Mucosa of descending colon (tissue), 3 donors: Measurements from ENCODE around the gene CHM. TPM values are rescaled to one million over a fixed set of nuclear protein-coding genes. Genes with fewer than 3 reads are reported as not detected.

Experiments used
- ATAC-seq: fragments of 200-7000 bp; cut with Tn5 transposase; one replicate; pipeline ENCODE4 v1.9.1; 2020; ENCODE audit warnings: mild to moderate bottlenecking, moderate library complexity
- DNase-seq, 3 donors: peaks; one replicate each; pipeline ENCODE4 v3.0.0-alpha.2; 2020
- H3K36me3 ChIP-seq: fragments of 200-600 bp; one replicate; pipeline ENCODE4 v1.8.0; 2021; ENCODE audit warnings: low read depth, mild to moderate bottlenecking
- H3K4me1 ChIP-seq: fragments of 200-600 bp; one replicate; pipeline ENCODE4 v1.8.0; 2021; ENCODE audit warnings: low read depth, mild to moderate bottlenecking
- H3K4me3 ChIP-seq: fragments of 200-600 bp; one replicate; pipeline ENCODE4 v1.8.0; 2021; ENCODE audit warnings: mild to moderate bottlenecking
- H3K9me3 ChIP-seq: fragments of 200-600 bp; one replicate; pipeline ENCODE4 v1.8.0; 2021; ENCODE audit warnings: mild to moderate bottlenecking
- CTCF ChIP-seq: fragments of 200-600 bp; IDR thresholded peaks from one replicate; pipeline ENCODE4 v1.8.0; 2022; ENCODE audit warnings: antibody characterized with exemption, mild to moderate bottlenecking
- intact Hi-C, 2 donors: fragments of 100-400 bp; cut with DNase I in 1 of 2; cut with micrococcal nuclease in 1 of 2; formaldehyde crosslinking; loops; one replicate each; pipeline versions ENCODE4 v1.11.0 to v1.11.1; 2022; cut with DNase I, micrococcal nuclease
- total RNA-seq, 3 donors: library from RNA; stranded (reverse); fragmentation: NEBNext Ultra II Directional in 2 of 3; extraction: Animal tissue kit (Norgen Biotek cat#: 25700) in 2 of 3; gene quantifications; one replicate each; pipeline versions ENCODE4 v1.2.1 to v1.2.4, GENCODE V29; 2021 to 2023
- donor health status: DM: no; HTN: no; CAD: no; lungs with moderate emphysema.
- donor health status: DM: no; HTN: no; CAD: no.
- donor health status: DM: no; HTN: yes; CAD: no.

The CHM gene
- total RNA-seq, 3 donors from 2014 or later = 16.6 to 21.0 (median 16.9) TPM

- H3K36me3 ChIP-seq = no peaks in the 10 kb centered on the region
- no peaks in the 10 kb centered on the region for H3K9me3 ChIP-seq
- ATAC-seq = no peak
- DNase-seq = no peak
- no peak for TF ChIP-seq CTCF
- no peaks in the 10 kb centered on the region for H3K4me1 ChIP-seq
- H3K4me3 ChIP-seq = no peak overlapping the region
- intact Hi-C loops = no loop called here
Observed at GRCh38 chrX:85995641-85996040, 51.7 kb downstream of the CHM start.

- no peak for TF ChIP-seq CTCF
- Histone ChIP-seq H3K4me3 (no peak overlapping the region), H3K9me3 (no peaks in the 10 kb centered on the region), H3K36me3 (no peaks in the 10 kb centered on the region), H3K4me1 (no peaks in the 10 kb centered on the region)
- ATAC-seq (no peak), DNase-seq (no peak)
- intact Hi-C loops = no loop called here
Observed at GRCh38 chrX:85994797-85995196, 52.6 kb downstream of the CHM start.

- intact Hi-C loops = no loop called here
- no peaks in the 10 kb centered on the region for H3K4me1 ChIP-seq
- no peak for TF ChIP-seq CTCF
- H3K4me3 ChIP-seq = no peak overlapping the region
- DNase-seq = no peak
- no peaks in the 10 kb centered on the region for H3K36me3 ChIP-seq
- no peaks in the 10 kb centered on the region for H3K9me3 ChIP-seq
- no peak for ATAC-seq
Observed at GRCh38 chrX:85994228-85994627, 53.1 kb downstream of the CHM start.

- ATAC-seq = no peak
- Histone ChIP-seq H3K4me3 (no peak overlapping the region), H3K36me3 (no peaks in the 10 kb centered on the region), H3K4me1 (no peaks in the 10 kb centered on the region), H3K9me3 (no peaks in the 10 kb centered on the region)
- TF ChIP-seq CTCF = no peak
- intact Hi-C loops = no loop called here
- DNase-seq = no peak
Observed at GRCh38 chrX:85993539-85994197, 53.7 kb downstream of the CHM start.

- no peak for ATAC-seq
- DNase-seq = no peak
- Histone ChIP-seq H3K36me3 (no peaks in the 10 kb centered on the region), H3K4me3 (no peak overlapping the region), H3K4me1 (no peaks in the 10 kb centered on the region), H3K9me3 (no peaks in the 10 kb centered on the region)
- no peak for TF ChIP-seq CTCF
- intact Hi-C loops = no loop called here
Observed at GRCh38 chrX:85992811-85993229, 54.5 kb downstream of the CHM start.

GRCh38 chrX:85988353-85988752 is 59.0 kb downstream of the CHM start:
- TF ChIP-seq CTCF = no peak
- intact Hi-C loops = no loop called here

More at GRCh38 chrX:85988353-85988752, 59.0 kb downstream of the CHM start:
- ATAC-seq (no peak), DNase-seq (no peak)
- no peak overlapping the region for H3K4me3 ChIP-seq
- H3K4me1 ChIP-seq = no peaks in the 10 kb centered on the region
- H3K36me3 ChIP-seq = no peaks in the 10 kb centered on the region
- no peaks in the 10 kb centered on the region for H3K9me3 ChIP-seq
